IMR-90 (cell line): ENCODE measurements around the gene CC2D2B. TPM values are rescaled to one million over a fixed set of nuclear protein-coding genes. Genes with fewer than 3 reads are reported as not detected.

Experiments used
- ATAC-seq: fragments of 200-7000 bp; cut with Tn5 transposase; 2 replicates; pipeline ENCODE4 v1.9.1; 2020; ENCODE audit warnings: low read depth, mild to moderate bottlenecking, moderate library complexity
- BruUV-seq: library from RNA; stranded (reverse); fragments of 400-500 nt; replicated peaks from 2 replicates; lab custom pipeline; 2021; lab: Mats Ljungman, UMichigan
- CTCF ChIA-PET: fragments of 300-600 bp; formaldehyde crosslinking; extraction: SDS; loops from one replicate; lab custom pipeline; 2021; ENCODE audit warnings: antibody characterized with exemption; lab: Yijun Ruan, JAX
- POLR2A ChIA-PET: fragments of 300-600 bp; sonication (Branson Sonifier 250); formaldehyde crosslinking; loops from one replicate; lab custom pipeline; 2022; ENCODE audit warnings: antibody characterized with exemption; ENCODE audit not compliant: unreplicated experiment; lab: Charles Lee
- DNase-seq: peaks from one replicate; pipeline ENCODE4 v3.0.0; 2013
- H2AFZ ChIP-seq: replicated peaks from 2 replicates; pipeline ENCODE3; 2013; ENCODE audit warnings: low read length, mild to moderate bottlenecking; ENCODE audit not compliant: poor library complexity
- H2AK5ac ChIP-seq: 2 replicates; pipeline ENCODE4 v1.6.1; 2013; ENCODE audit warnings: low read depth, low read length, inconsistent platforms
- H2AK9ac ChIP-seq: replicated peaks from 2 replicates; pipeline ENCODE3; 2013; ENCODE audit warnings: mild to moderate bottlenecking, low read depth, low read length, moderate library complexity; ENCODE audit not compliant: poor library complexity
- H2BK120ac ChIP-seq: 2 replicates; pipeline ENCODE4 v1.6.1; 2013; ENCODE audit warnings: low read depth, low read length, inconsistent platforms
- H2BK15ac ChIP-seq: 3 replicates; pipeline ENCODE4 v1.6.1; 2013; ENCODE audit warnings: low read depth, low read length, inconsistent platforms
- H2BK20ac ChIP-seq: 2 replicates; pipeline ENCODE4 v1.6.1; 2013; ENCODE audit warnings: low read depth, mild to moderate bottlenecking, inconsistent platforms, low read length, moderate library complexity
- H2BK5ac ChIP-seq: 2 replicates; pipeline ENCODE4 v1.6.1; 2013; ENCODE audit warnings: mild to moderate bottlenecking, low read depth, low read length, inconsistent platforms; ENCODE audit not compliant: poor library complexity, severe bottlenecking
- H3K14ac ChIP-seq: replicated peaks from 2 replicates; pipeline ENCODE4 v1.6.1; 2013; ENCODE audit warnings: low read depth, low read length, inconsistent platforms
- H3K18ac ChIP-seq: 2 replicates; pipeline ENCODE4 v1.6.1; 2013; ENCODE audit warnings: low read depth, low read length, control low read depth
- H3K23ac ChIP-seq: 2 replicates; pipeline ENCODE4 v1.6.1; 2013; ENCODE audit warnings: low read depth, low read length, inconsistent platforms
- H3K27ac ChIP-seq: 2 replicates; pipeline ENCODE4 v1.5.1; 2013; ENCODE audit warnings: mild to moderate bottlenecking, control low read depth, low read length; ENCODE audit not compliant: insufficient read depth
- H3K27me3 ChIP-seq: 2 replicates; pipeline ENCODE4 v1.6.1; 2013; ENCODE audit warnings: low read length; ENCODE audit not compliant: control insufficient read depth, insufficient read depth
- H3K36me3 ChIP-seq: 2 replicates; pipeline ENCODE4 v1.6.1; 2013; ENCODE audit warnings: low read length, mixed read lengths; ENCODE audit not compliant: control insufficient read depth, insufficient read depth
- H3K4ac ChIP-seq: 2 replicates; pipeline ENCODE4 v1.6.1; 2013; ENCODE audit warnings: low read depth, low read length, inconsistent platforms
- H3K4me1 ChIP-seq: 2 replicates; pipeline ENCODE4 v1.6.1; 2013; ENCODE audit warnings: low read length, mixed read lengths; ENCODE audit not compliant: control insufficient read depth, insufficient read depth
- H3K4me2 ChIP-seq: 2 replicates; pipeline ENCODE4 v1.6.1; 2013; ENCODE audit warnings: low read depth, mild to moderate bottlenecking, control low read depth, low read length, moderate library complexity
- H3K4me3 ChIP-seq: 2 replicates; pipeline ENCODE4 v1.5.1; 2013; ENCODE audit warnings: low read depth, mild to moderate bottlenecking, control low read depth, low read length, moderate library complexity; ENCODE audit not compliant: insufficient read depth
- H3K56ac ChIP-seq: 2 replicates; pipeline ENCODE4 v1.6.1; 2013; ENCODE audit warnings: low read length, inconsistent platforms; ENCODE audit not compliant: insufficient read depth; ENCODE audit errors: extremely low read depth
- H3K79me1 ChIP-seq, 2 experiments: 2 replicates each; pipeline ENCODE4 v1.6.1; 2013; ENCODE audit warnings: low read length in 2 of 2, inconsistent platforms in 1 of 2, low read depth in 1 of 2
- H3K9ac ChIP-seq: 2 replicates; pipeline ENCODE4 v1.6.1; 2013; ENCODE audit warnings: low read depth, low read length, control low read depth
- H3K9me1 ChIP-seq: 2 replicates; pipeline ENCODE4 v1.6.1; 2013; ENCODE audit warnings: low read length, inconsistent platforms; ENCODE audit not compliant: insufficient read depth
- H3K9me3 ChIP-seq: 2 replicates; pipeline ENCODE4 v1.6.1; 2013; ENCODE audit warnings: low read length; ENCODE audit not compliant: control insufficient read depth, insufficient read depth
- H4K20me1 ChIP-seq: 2 replicates; pipeline ENCODE4 v1.6.1; 2013; ENCODE audit warnings: low read length, inconsistent platforms; ENCODE audit not compliant: insufficient read depth
- H4K5ac ChIP-seq: 2 replicates; pipeline ENCODE4 v1.6.1; 2013; ENCODE audit warnings: mild to moderate bottlenecking, low read depth, low read length, control low read depth
- H4K8ac ChIP-seq, 2 experiments: 2 replicates each; pipeline ENCODE4 v1.6.1; 2013; ENCODE audit warnings: low read depth in 2 of 2, low read length in 2 of 2, control low read depth in 1 of 2, inconsistent platforms in 1 of 2
- H4K91ac ChIP-seq: 2 replicates; pipeline ENCODE4 v1.6.1; 2013; ENCODE audit warnings: low read depth, low read length, inconsistent platforms; ENCODE audit not compliant: insufficient read depth
- CEBPB ChIP-seq: IDR thresholded peaks from 2 replicates; pipeline ENCODE4 v1.6.1; 2012; ENCODE audit warnings: low read depth, low read length, improper control_type of control experiment
- CHD1 ChIP-seq: IDR thresholded peaks from 2 replicates; pipeline ENCODE4 v1.6.1; 2012; ENCODE audit warnings: low read depth, low read length, improper control_type of control experiment
- CTCF ChIP-seq: conservative IDR thresholded peaks from 2 replicates; pipeline ENCODE4 v1.5.1; 2012; ENCODE audit warnings: mild to moderate bottlenecking, low read depth, low read length, improper control_type of control experiment
- ELK1 ChIP-seq: fragments of 150-350 bp; IDR thresholded peaks from 2 replicates; pipeline ENCODE4 v1.6.1; 2016; ENCODE audit warnings: low read depth, mild to moderate bottlenecking, low read length, moderate library complexity, borderline replicate concordance
- FOS ChIP-seq: fragments of 150-350 bp; IDR thresholded peaks from 2 replicates; pipeline ENCODE4 v1.6.1; 2016; ENCODE audit warnings: low read depth, low read length
- MAFK ChIP-seq: IDR thresholded peaks from 2 replicates; pipeline ENCODE4 v1.6.1; 2012; ENCODE audit warnings: low read depth, low read length, improper control_type of control experiment
- POLR2A ChIP-seq: IDR thresholded peaks from 2 replicates; pipeline ENCODE4 v1.6.1; 2012; ENCODE audit warnings: mild to moderate bottlenecking, low read depth, low read length
- SMC3 ChIP-seq: fragments of 150-350 bp; IDR thresholded peaks from 2 replicates; pipeline ENCODE4 v1.6.1; 2016; ENCODE audit warnings: low read depth, mild to moderate bottlenecking, antibody characterized with exemption, low read length, moderate library complexity
- WGBS, 2 experiments: methylation state at CpG; one replicate each; pipeline versions ENCODE4 v1.1.5 to v1.1.7; 2013; ENCODE audit warnings: missing lambda C conversion rate in 2 of 2; ENCODE audit not compliant: insufficient read length in 1 of 2; ENCODE audit errors: extremely low coverage in 2 of 2; 5-methylcytosine and 5-hydroxymethylcytosine counted together
- dilution Hi-C: fragments of 300-500 bp; cut with HindIII; formaldehyde crosslinking; loops from one replicate; pipeline ENCODE4 v1.14.3; 2018; ENCODE audit warnings: low sequenced_read_pairs; ENCODE audit not compliant: unreplicated experiment
- in situ Hi-C: fragments of 300-500 bp; cut with MboI; formaldehyde crosslinking; loops from 3 replicates; pipeline ENCODE4 v1.14.3; 2019; ENCODE audit warnings: low sequenced_read_pairs, inconsistent platforms, mixed read lengths
- intact Hi-C: fragments of 100-400 bp; cut with micrococcal nuclease; formaldehyde crosslinking; loops from 2 replicates; pipeline ENCODE4 v1.10.0; 2022
- polyA plus RNA-seq, 3 experiments: library from polyadenylated mRNA; depleted of rRNA; stranded (reverse); fragments of >200 nt; gene quantifications; 2 replicates each; pipeline ENCODE4 v1.2.3, GENCODE V29; 2012; ENCODE audit warnings: low replicate concordance in 1 of 3
- total RNA-seq: library from RNA; depleted of rRNA; stranded (reverse); fragments of >200 nt; gene quantifications from 2 replicates; pipeline ENCODE4 v1.2.3, GENCODE V29; 2012

The CC2D2B gene
- total and polyA plus RNA-seq, 2 of the 4 experiments (the other 2 are of a cell fraction) = not detected

GRCh38 chr10:96038476-96039387 is 131.0 kb downstream of the CC2D2B start:
- no peak overlapping the region for H3K23ac ChIP-seq
- H2AK5ac ChIP-seq = no peak overlapping the region
- DNase-seq (no peak), ATAC-seq (no peak)
- H3K18ac ChIP-seq = no peak overlapping the region
- H4K91ac ChIP-seq = no peak overlapping the region
- TF ChIP-seq CEBPB (no peak), FOS (no peak), POLR2A (no peak), ELK1 (no peak), MAFK (no peak), CTCF (no peak), SMC3 (no peak), CHD1 (no peak)
- no peak overlapping the region for H3K9ac ChIP-seq
- no peak overlapping the region for H2BK20ac ChIP-seq
- H3K9me1 ChIP-seq = no peaks in the 10 kb centered on the region; the same call in 1 of the 2 replicates
- intact Hi-C loops = no loop called here
- H3K14ac ChIP-seq = no peak overlapping the region
- no peaks in the 10 kb centered on the region for H4K20me1 ChIP-seq
- no peak overlapping the region for H4K5ac ChIP-seq
- no peak overlapping the region for H4K8ac ChIP-seq
- H3K27me3 ChIP-seq = peaks cover 2% of the 10 kb centered on the region; the same call in 1 of the 2 replicates
- H3K4ac ChIP-seq = no peak overlapping the region
- CTCF ChIA-PET = interaction anchor here (0.6 kb wide), 1 partner anchor 1034 kb away, joined by 3 read pairs; no protein-coding TSS in a partner anchor
- no CpG with 5 or more reads among the region's 4 CpGs for WGBS, 2 experiments
- dilution Hi-C loops = no loop called here
- H2BK120ac ChIP-seq = no peak overlapping the region
- POLR2A ChIA-PET = no interaction called here
- H2BK15ac ChIP-seq = no peak overlapping the region
- H3K56ac ChIP-seq = no peak overlapping the region
- in situ Hi-C loops = no loop called here
- H3K36me3 ChIP-seq = no peaks in the 10 kb centered on the region
- no peak overlapping the region for H2AK9ac ChIP-seq
- H2AFZ ChIP-seq = no peak overlapping the region
- no peaks in the 10 kb centered on the region for H3K4me1 ChIP-seq
- H3K9me3 ChIP-seq = no peaks in the 10 kb centered on the region
- H3K4me2 ChIP-seq = no peak overlapping the region
- H3K27ac ChIP-seq = no peak overlapping the region
- no peak overlapping the region for H3K4me3 ChIP-seq
- no peak overlapping the region for H2BK5ac ChIP-seq
- H3K79me1 ChIP-seq = peaks cover 0 to 6% of the 10 kb centered on the region in 2 experiments; a peak in 2 of 4 replicates
- no TSS peak for BruUV-seq
